ENCODE data around the gene NOTCH3.

The NOTCH3 gene

DNA sequence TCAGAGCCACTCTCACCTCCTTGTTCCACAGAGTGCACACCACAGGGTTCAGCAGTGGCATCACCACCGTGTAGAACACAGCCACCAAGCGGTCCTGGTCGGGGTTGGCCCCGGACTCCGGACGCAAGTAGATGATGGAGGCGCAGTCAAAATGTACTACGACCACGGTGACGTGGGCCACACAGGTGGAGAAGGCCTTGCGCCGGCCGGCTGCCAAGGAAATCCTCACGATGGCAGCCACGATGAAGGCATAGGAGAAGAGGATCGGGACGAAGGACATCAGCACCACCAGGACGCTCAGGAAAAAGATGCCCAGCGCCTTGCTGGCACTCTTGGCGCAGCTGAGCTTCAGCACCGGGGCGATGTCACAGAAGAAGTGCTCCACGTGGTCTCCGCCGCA lies 59.7 kb downstream of the NOTCH3 start:
- no peak overlapping the region for H3K4me3 ChIP-seq (ENCODE audit: low read depth, low read length, poor library complexity, severe bottlenecking)
- no peak for TF ChIP-seq EZH2 (IDR thresholded peaks at IDR 0.05; ENCODE audit: borderline replicate concordance, low read length)
- TF ChIP-seq, protein P1, sequence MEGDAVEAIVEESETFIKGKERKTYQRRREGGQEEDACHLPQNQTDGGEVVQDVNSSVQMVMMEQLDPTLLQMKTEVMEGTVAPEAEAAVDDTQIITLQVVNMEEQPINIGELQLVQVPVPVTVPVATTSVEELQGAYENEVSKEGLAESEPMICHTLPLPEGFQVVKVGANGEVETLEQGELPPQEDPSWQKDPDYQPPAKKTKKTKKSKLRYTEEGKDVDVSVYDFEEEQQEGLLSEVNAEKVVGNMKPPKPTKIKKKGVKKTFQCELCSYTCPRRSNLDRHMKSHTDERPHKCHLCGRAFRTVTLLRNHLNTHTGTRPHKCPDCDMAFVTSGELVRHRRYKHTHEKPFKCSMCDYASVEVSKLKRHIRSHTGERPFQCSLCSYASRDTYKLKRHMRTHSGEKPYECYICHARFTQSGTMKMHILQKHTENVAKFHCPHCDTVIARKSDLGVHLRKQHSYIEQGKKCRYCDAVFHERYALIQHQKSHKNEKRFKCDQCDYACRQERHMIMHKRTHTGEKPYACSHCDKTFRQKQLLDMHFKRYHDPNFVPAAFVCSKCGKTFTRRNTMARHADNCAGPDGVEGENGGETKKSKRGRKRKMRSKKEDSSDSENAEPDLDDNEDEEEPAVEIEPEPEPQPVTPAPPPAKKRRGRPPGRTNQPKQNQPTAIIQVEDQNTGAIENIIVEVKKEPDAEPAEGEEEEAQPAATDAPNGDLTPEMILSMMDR (IDR thresholded peaks at IDR 0.05; ENCODE audit: low read length): no peak
- H3K9ac ChIP-seq (ENCODE audit: low read length): no peak overlapping the region
- H3K36me3 ChIP-seq (ENCODE audit: insufficient read depth, low read length): no peaks in the 10 kb centered on the region; the same call in 1 of the 2 replicates
- H3K27ac ChIP-seq (ENCODE audit: low read depth, low read length, poor library complexity, severe bottlenecking): no peak overlapping the region
- no peaks in the 10 kb centered on the region for H3K79me2 ChIP-seq (ENCODE audit: insufficient read depth, low read length)
- H3K9me2 ChIP-seq (ENCODE audit: low read depth, low read length): no peaks in the 10 kb centered on the region
- no peak overlapping the region for H3K4me2 ChIP-seq (ENCODE audit: low read length)
- H3F3A ChIP-seq (ENCODE audit: insufficient read depth, low read length): no peaks in the 10 kb centered on the region
- peaks cover 5% of the 10 kb centered on the region; the same call in 1 of the 2 replicates for H3K9me3 ChIP-seq (ENCODE audit: low read length)
- no peaks in the 10 kb centered on the region for H3K4me1 ChIP-seq (ENCODE audit: insufficient read depth, low read length, severe bottlenecking)
- H4K20me1 ChIP-seq (ENCODE audit: insufficient read depth, low read length): no peaks in the 10 kb centered on the region
- H3K27me3 ChIP-seq (ENCODE audit: insufficient read depth, low read length): no peaks in the 10 kb centered on the region; the same call in 1 of the 2 replicates
- H2AFZ ChIP-seq (ENCODE audit: low read length): no peak overlapping the region

DNA sequence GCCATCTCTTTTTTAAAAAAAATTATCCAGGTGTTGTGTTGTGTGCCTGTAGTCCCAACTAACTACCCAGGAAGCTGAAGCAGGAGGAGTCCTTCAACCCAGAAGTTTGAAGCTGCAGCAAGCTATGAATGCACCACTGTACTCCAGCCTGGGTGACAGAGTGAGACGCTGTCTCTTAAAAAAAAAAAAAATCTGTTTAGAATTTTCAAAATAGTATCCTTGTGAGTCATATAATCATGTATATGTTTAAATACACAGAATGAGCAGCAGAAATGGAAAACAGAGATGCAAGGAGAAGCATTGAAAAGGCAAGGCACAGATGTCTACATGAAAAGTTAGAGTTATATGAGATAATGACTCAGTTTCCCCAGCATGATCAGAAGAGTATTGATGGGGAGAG lies 62.4 kb downstream of the NOTCH3 start:
- no peaks in the 10 kb centered on the region for H3K79me2 ChIP-seq (ENCODE audit: insufficient read depth, low read length)

DNA sequence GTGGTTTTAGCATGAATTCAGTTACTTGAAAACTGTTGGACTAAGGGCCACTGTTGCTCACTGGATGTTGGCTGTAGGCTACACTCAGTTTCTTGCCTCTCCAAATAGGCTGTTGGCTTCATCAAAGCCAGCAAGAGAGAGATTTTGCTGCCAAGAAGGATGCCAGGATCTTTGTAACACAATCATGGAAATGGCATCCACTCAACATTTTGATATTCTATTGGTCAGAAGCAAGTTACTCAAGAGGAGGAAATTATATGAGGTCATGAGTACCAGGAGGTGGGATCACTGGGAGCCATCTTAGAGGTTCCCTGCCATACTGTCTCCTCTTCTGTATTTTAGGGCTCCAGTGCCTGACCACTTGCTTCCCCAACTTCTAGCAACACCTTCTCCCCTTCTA lies 63.0 kb downstream of the NOTCH3 start:
- Histone ChIP-seq H3K9me3 (ENCODE audit: low read length) (peaks cover 5% of the 10 kb centered on the region; the same call in 1 of the 2 replicates), H3K9ac (ENCODE audit: low read length) (no peak overlapping the region), H2AFZ (ENCODE audit: low read length) (no peak overlapping the region), H4K20me1 (ENCODE audit: insufficient read depth, low read length) (no peaks in the 10 kb centered on the region), H3F3A (ENCODE audit: insufficient read depth, low read length) (no peaks in the 10 kb centered on the region), H3K4me1 (ENCODE audit: insufficient read depth, low read length, severe bottlenecking) (no peaks in the 10 kb centered on the region), H3K36me3 (ENCODE audit: insufficient read depth, low read length) (no peaks in the 10 kb centered on the region; the same call in 1 of the 2 replicates), H3K4me3 (ENCODE audit: low read depth, low read length, poor library complexity, severe bottlenecking) (no peak overlapping the region), H3K27me3 (ENCODE audit: insufficient read depth, low read length) (no peaks in the 10 kb centered on the region; the same call in 1 of the 2 replicates), H3K79me2 (ENCODE audit: insufficient read depth, low read length) (no peaks in the 10 kb centered on the region), H3K27ac (ENCODE audit: low read depth, low read length, poor library complexity, severe bottlenecking) (no peak overlapping the region), H3K4me2 (ENCODE audit: low read length) (no peak overlapping the region), H3K9me2 (ENCODE audit: low read depth, low read length) (no peaks in the 10 kb centered on the region)
- TF ChIP-seq EZH2 (IDR thresholded peaks at IDR 0.05; ENCODE audit: borderline replicate concordance, low read length): no peak
- TF ChIP-seq, protein P1 (IDR thresholded peaks at IDR 0.05; ENCODE audit: low read length): no peak

More for the DNA sequence above, 62.4 kb downstream of the NOTCH3 start:
- H3K36me3 ChIP-seq (ENCODE audit: insufficient read depth, low read length): no peaks in the 10 kb centered on the region; the same call in 1 of the 2 replicates
- no peaks in the 10 kb centered on the region for H3K9me2 ChIP-seq (ENCODE audit: low read depth, low read length)
- TF ChIP-seq EZH2 (IDR thresholded peaks at IDR 0.05; ENCODE audit: borderline replicate concordance, low read length): no peak
- TF ChIP-seq, protein P1 (IDR thresholded peaks at IDR 0.05; ENCODE audit: low read length): no peak
- no peak overlapping the region for H3K9ac ChIP-seq (ENCODE audit: low read length)
- no peak overlapping the region for H3K4me2 ChIP-seq (ENCODE audit: low read length)
- peaks cover 5% of the 10 kb centered on the region; the same call in 1 of the 2 replicates for H3K9me3 ChIP-seq (ENCODE audit: low read length)
- no peak overlapping the region for H3K27ac ChIP-seq (ENCODE audit: low read depth, low read length, poor library complexity, severe bottlenecking)
- H3K27me3 ChIP-seq (ENCODE audit: insufficient read depth, low read length): no peaks in the 10 kb centered on the region; the same call in 1 of the 2 replicates
- H2AFZ ChIP-seq (ENCODE audit: low read length): no peak overlapping the region
- no peaks in the 10 kb centered on the region for H4K20me1 ChIP-seq (ENCODE audit: insufficient read depth, low read length)
- no peaks in the 10 kb centered on the region for H3K4me1 ChIP-seq (ENCODE audit: insufficient read depth, low read length, severe bottlenecking)
- no peaks in the 10 kb centered on the region for H3F3A ChIP-seq (ENCODE audit: insufficient read depth, low read length)
- no peak overlapping the region for H3K4me3 ChIP-seq (ENCODE audit: low read depth, low read length, poor library complexity, severe bottlenecking)
